GM19025 (cell line): Measurements from ENCODE around the gene PCDHA12.
"Not testable (repeated sequence)": the region's sequence is repeated elsewhere in the genome, so short reads cannot be mapped to it uniquely, and the experiment has no call there.

Source experiments
- ATAC-seq: cut with Tn5 transposase; IDR thresholded peaks from one replicate; pipeline ENCODE4 v1.9.1; 2021; ENCODE audit warnings: mild to moderate bottlenecking, low read depth, moderate library complexity; ENCODE audit not compliant: unreplicated experiment

The PCDHA12 gene

GRCh38 chr5:140875085-140876065, at the start of gene PCDHA12:
Gene PCDHA12 (plus strand): TSS chr5:140875308. CDS start chr5:140875473, 165 bp downstream.
- ATAC-seq = no peak

- no peak for ATAC-seq
Observed at GRCh38 chr5:140827704-140828361, 47.3 kb upstream of the PCDHA12 start, which contains the start of gene PCDHA6. Gene PCDHA6 (plus strand): TSS chr5:140827960. CDS start chr5:140828092, 132 bp downstream.

GRCh38 chr5:140828362-140828737, 46.8 kb upstream of the PCDHA12 start:
- no peak for ATAC-seq

- not testable (repeated sequence) for ATAC-seq
Observed at GRCh38 chr5:140829511-140830501, 45.3 kb upstream of the PCDHA12 start.

GRCh38 chr5:140833993-140834392, 41.1 kb upstream of the PCDHA12 start, which contains the start of gene PCDHA7:
Gene PCDHA7 (plus strand): TSS chr5:140834269. CDS start chr5:140834384, 115 bp downstream.
- ATAC-seq = no peak

- not testable (repeated sequence) for ATAC-seq
Observed at GRCh38 chr5:140834439-140835008, 40.6 kb upstream of the PCDHA12 start.

GRCh38 chr5:140835622-140836510, 39.2 kb upstream of the PCDHA12 start:
- no peak for ATAC-seq

GRCh38 chr5:140840978-140841962, 33.8 kb upstream of the PCDHA12 start, which contains the start of gene PCDHA8:
Gene PCDHA8 (plus strand): TSS chr5:140841187. CDS start chr5:140841322, 135 bp downstream.
- no peak for ATAC-seq

- ATAC-seq = no peak
Observed at GRCh38 chr5:140842798-140843733, 32.0 kb upstream of the PCDHA12 start.

- ATAC-seq = not testable (repeated sequence)
Observed at GRCh38 chr5:140848139-140849102, 26.7 kb upstream of the PCDHA12 start, which contains the start of gene PCDHA9. Gene PCDHA9 (plus strand): TSS chr5:140848382. CDS start chr5:140848496, 114 bp downstream.

- not testable (repeated sequence) for ATAC-seq
Observed at GRCh38 chr5:140849831-140850634, 25.1 kb upstream of the PCDHA12 start.

- ATAC-seq = no peak
Observed at GRCh38 chr5:140855772-140856674, 19.1 kb upstream of the PCDHA12 start, which contains the start of gene PCDHA10. Gene PCDHA10 (plus strand): TSS chr5:140855897. CDS start chr5:140856049, 152 bp downstream.
